ENCODE results near the gene GUCY1A1.

The GUCY1A1 gene

DNA sequence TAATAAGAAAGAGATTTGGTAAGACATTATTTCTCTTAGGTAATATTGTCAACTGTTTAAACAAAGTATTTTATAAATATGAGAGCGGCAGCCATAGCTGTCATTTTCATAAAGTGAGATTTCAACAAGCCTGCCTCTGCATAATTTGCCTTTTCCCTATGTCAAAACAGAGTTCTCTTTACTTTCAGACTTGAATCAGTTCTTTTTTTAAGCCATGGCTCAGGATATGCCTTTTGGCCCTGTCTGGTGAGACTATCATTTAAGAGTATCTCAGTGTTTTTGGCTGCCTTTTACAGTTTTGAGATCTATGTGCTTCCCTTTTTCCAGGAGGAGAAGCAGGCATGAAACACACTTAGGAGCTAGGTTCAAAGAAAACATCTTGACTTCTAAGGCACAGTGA is 7.5 kb upstream of the GUCY1A1 start:
- no peak for DNase-seq

DNA sequence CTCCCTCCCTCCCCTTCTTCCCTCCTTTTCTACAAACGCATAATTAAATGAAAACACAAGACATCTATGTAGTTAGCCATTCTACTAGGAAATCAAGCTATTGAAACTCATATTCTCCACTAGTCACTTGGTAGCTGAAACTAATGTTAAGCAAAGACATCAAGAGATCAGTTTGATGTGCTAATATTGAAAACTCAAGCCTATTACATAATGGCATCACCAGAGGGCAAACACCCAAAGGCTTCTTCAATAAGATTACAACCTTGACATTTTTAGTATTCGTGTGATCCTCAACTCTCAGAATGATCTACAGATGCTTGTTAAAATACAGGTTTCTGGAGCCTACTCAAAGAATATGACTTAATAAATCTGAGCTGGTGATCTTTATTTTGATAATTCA is 6.2 kb upstream of the GUCY1A1 start:
- DNase-seq: no peak

DNA sequence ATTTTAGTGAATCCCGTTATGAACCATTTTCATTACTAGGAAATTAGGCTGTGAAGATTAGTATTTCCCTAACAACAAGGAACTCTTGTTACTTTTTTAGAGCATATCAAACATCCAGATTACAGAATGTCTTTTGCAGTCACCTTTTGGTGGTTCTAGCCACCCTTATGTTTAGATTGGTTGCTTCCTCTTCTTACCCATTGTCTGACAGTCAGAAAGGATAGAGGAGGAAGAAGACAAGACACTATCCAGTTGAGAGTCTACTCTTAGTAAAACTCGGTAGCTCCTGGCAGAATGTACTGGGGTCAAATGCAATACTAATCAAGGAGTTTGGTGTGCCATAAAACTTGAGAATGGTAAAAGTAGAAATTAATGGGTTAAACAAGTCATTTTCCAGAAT is 1.6 kb upstream of the GUCY1A1 start:
- DNase-seq: no peak

DNA sequence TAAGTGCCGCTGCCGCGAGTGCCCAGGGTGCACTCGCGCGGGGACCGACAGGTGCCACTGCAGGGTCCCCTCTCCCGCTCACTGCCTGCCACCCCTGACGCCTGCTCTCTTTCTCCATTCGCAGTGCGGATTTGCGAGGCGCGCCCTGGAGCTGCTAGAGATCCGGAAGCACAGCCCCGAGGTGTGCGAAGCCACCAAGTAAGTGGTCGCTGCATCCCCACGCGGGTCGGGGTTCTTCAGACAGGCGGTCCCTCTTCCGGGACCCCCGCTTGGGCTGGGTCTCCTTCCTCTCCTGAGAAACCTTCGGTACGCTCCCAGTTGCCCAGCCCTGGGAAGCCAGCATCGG is 547 bp downstream of the GUCY1A1 start:
- peak; percentile 5 for DNase-seq

DNA sequence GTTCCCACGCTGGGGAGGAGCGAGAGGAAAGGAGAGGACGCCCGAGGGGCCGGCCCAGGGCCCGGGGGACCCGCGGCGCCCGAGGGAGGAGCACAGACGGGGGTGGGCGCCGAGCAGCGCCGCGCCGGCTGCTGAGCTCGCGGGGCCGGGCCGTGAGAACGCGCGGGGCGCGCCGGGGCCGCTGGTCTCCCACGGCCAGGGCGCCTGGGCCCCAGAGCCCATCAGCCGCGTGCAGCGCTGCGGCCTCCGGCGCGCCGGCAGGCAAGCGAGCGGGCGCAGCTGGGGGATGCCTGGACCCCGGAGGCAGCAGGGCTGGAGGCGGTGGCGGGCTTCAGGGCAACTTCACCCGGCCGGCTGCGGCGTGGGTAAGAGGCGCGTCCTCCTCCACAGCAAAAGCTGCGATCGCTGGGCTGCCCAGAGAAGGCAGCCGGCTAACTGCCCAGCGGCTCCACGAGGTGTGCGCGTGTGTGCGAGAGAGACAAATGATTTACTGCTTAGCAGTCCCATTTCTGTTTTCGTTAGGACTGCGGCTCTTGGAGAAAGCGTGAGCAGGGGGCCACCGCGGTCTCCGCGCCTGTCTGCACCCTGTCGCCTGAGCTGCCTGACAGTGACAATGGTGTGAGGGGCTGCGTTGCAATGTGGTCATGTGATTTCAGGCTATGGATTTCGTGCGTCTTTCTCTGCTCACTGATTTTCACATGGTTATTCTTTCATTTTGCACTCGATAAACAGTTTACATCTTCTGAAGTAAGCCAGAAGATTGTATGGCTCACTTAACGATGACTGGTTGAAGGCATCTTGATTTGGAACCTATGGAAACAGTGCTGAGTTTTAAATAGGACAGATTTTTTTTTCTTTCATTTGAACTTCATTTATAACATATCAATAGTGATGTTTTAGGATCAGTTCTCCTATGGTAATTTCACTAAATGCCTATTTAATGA is 1.2 kb downstream of the GUCY1A1 start:
- no peak for DNase-seq

DNA sequence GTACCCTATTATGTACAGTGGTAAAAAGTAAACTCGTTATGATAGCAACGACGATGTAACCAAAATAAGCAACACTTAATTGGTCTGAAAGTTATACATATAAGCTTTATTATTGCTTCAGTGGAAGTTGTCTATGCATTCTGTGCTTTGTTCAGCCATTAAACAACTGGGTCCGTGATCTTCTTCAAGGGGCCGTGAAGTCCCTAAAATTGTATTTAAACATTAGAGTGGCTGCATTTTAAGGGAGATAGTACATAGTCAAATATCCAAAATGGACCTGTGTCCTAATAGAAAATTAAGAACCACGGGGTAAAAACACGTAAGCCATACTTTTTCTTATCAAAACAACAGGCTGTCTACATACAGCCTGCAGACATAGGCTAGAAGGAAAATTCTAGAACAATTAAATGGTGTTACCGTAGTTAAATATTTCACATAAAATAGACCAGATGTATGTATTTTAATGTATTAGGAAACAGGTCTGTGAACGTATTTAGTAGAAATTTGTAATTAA is 2.1 kb downstream of the GUCY1A1 start:
- DNase-seq: no peak

DNA sequence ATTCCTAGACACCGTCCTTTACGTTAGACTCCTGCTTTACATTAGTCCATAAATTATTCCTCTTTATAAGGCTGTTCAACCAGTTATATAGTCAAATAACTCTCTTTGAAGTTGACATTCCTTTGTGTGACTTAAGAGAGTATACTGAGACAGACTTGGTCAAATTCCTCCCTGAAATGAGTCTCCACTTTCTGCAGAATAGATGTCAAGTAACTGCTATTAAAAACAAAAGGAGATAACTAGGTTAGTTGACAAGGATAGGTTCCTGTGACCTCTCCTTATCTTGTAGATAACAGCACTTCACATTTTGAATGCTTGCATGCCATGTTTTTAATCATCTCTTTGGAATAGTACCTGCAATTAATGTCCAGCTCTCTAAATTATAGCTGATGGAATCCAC is 5.7 kb downstream of the GUCY1A1 start:
- no peak for DNase-seq

DNA sequence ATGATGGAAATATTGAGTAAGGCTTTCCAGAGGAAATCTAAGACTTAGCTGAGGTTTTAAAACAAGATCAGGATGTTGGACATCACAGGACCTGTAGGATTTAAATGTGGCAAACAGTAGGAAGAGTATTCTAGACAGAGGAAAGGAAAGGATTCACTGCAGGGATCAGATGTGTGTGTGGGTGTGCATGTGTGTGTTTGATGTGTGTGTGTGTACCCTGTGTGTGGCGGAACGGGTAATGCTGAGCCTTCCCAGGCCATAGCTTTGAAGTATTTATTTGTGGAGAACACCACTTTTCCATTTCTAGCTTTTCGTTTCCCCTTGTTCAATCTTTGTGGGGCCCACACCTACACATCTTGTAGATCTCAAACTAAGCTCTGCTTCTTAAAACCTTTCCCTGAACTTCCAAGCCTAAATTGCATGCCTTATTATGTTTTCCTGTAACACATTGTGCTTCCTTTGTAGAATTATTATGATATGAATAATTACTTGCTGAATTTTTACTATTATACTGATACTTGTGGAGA is 6.9 kb downstream of the GUCY1A1 start:
- DNase-seq: no peak

DNA sequence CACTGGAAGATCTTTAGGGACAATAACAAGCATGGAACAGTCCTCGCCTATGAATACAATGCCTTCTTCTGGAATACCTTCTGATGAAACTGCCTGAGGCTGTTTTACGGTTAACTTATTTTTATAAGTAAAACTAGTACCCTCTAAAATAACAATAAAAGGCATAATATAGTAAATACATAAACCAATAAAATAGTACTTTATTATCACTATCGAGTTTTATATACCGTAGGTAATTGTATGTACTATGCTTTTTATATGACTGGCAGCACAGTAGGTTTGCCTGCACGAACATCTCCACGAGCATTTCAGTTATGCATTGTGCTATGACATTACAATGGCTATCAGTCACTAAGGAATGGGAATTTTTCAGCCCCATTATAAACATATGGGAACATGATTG is 8.0 kb downstream of the GUCY1A1 start:
- DNase-seq: no peak

DNA sequence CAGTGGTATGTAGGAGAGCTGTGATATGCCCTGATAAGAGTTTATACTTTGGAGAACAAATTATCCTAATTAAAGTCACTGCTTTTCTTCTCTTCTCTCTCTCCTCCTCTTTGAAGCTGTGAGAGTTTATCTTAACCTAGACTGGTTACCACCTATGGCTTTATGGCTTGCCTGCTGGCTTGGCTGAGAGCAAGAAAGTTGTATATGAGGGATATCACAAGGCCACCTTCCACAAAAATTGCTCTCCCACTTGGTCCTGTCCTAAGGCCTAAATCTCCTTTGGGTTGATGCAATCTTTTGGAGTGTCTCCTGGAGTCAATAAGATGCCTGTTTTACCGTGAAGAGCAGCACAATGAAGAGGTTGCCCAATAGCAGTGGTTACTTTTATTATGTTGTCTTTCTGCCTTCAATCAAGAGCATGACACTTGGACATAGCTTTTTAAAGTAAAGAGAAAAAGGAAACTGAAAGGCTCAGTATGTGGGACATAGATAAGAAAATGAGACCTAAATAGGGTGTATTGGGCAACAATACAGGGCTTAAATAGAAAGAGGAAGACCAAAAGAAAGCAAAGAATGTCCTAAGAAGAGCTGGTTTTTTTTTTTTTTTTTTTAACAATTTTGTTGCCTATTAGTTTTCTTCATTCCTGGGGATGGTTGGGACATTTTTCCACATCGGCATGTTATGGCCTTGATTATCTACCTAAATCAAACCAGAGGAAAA is 9.2 kb downstream of the GUCY1A1 start:
- DNase-seq: no peak

DNA sequence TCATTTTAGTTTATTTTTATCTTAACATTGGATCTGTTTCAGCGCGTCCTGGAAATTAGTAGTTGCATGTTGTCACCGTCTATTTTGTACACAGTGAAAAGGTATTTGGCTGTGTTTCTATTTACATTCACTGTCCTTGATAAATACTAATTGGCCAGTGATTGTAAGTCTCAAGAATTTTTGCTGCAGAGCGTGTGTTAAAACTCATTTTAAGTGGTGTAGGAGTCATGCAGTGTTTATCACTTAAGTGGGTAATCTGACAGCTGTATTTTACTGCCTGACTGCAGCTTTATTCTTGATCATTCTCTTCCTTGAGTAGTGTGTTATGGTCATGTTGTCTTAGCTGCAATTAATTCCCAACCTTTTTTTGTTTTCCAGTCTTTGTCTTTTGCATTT is 9.8 kb downstream of the GUCY1A1 start:
- DNase-seq: no peak

DNA sequence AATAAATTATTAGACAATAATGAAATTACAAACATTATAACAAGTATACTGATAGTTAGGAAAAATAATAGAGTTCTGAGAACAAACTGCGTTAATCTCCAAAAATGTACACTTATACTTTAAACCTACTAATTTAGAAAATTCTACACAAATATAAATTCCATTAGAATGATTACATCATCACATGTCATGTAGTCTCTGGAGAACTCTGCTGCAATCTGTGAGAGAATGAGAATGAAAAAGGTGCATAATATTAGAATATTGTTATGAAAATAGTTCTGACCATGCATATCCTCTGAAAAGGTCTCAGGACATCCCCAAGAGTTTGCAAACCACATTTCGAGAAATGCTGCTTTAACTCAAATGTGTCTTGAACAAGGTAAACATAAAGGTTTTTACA is 11.4 kb downstream of the GUCY1A1 start:
- DNase-seq: no peak

DNA sequence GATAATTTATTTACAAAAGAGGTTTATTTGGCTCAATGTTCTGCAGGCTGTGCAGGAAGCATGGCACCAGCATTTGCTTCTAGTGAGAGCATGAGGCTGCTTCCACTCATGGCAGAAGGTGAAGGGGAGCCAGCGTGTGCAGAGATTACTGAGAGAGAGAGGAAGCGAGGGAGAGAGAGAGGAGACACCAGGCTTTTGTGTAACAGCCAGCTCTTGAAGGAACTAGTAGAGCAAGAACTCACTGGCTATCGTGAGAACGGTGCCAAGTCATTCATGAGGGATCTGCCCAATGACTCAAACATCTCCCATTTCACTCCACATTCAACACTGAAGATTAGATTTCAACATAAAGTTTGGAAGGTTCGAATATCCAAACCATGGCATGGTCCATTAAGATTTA is 12.7 kb downstream of the GUCY1A1 start:
- DNase-seq: no peak

DNA sequence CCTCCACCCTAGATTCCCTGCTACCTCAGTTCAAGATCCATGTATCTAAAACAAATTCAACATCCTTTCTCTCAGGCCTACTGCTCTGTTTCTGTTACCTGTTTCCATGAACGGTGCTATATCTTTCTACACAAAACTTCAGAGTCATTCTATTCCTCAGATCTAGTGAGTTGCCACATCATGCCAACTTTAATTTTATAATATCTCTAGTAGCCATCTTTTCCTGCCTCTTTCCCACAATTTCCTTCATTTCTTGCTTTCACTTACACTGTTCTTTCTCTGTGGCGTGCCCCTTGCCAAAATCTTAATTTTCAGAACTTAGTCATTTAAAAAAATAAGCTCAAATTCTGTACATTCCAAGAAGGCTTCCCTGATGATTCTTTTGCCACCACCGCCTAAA is 15.2 kb downstream of the GUCY1A1 start:
- no peak for DNase-seq

DNA sequence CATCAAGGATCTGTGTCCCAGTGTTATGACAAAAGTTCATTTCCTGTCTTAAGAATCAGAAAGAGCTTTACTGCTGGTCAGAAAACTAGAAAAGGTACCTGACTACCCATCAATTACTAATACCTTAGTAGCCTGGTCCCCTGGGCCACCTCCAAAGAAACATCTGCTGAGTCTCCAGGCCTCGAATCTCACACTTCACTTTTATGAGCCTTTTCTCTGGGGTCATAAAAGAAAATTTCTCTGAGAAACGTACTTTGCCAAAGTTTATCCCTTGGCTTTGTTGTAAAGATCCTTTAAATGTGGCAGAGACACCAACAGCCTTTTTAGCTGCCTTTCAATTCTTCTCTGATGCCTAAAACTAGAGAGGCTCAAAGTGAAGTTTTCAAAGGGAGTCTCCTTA is 17.8 kb downstream of the GUCY1A1 start:
- DNase-seq: no peak

DNA sequence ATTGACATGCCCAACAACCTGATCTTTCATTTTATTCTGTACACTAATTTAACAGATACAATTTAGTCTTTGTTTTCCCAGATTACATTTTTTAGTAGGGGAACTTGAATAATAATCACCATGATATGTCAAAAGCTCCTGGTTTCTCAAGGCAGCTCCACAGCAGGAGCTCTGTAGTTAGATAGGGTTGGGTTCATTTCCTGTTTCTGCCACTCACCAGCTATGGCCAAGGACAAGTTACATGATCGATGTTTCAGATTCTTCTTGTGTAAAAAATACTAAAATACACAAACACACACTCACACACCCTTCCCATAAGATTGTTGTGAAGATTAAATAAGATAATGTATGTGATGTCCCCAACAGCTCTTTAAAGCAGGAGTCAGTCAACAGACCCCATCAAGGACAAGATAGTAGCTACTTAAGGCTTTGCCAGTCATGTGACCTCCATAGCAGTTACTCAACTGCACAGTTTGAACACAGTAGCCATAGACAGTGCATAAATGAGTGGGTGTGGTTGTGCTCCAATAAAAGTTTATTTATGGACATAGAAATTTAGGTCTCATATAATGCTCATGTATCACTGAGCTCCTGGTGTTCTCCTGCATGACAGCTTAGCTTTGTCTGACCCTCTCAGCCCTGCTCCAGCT is 18.4 kb downstream of the GUCY1A1 start:
- no peak for DNase-seq

DNA sequence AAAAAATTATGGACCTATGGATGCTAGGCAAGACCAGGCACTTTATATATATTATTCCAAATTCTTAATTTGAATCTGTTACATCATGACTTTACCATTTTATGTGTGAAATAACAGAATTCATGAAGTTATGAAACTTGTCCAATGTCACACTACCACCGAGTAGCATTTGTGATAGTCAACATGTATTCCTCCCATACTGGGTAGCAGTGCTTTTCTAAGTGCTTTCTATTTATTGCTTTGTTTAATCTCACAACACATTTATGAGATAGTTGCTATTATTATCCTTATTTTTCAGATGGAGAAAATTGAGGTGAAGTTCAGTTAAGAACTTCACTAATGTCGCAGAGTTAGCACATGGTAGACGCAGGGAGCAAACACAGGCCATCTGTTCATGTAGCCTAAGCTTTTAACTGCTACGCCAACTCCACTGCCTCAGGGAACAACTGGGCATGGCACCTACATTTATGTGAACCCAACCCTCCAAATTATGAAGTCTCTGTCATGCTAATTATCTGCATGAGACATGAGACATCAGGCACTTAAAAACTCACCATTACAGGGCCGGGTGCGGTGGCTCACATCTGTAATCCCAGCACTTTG is 20.8 kb downstream of the GUCY1A1 start:
- DNase-seq: no peak

DNA sequence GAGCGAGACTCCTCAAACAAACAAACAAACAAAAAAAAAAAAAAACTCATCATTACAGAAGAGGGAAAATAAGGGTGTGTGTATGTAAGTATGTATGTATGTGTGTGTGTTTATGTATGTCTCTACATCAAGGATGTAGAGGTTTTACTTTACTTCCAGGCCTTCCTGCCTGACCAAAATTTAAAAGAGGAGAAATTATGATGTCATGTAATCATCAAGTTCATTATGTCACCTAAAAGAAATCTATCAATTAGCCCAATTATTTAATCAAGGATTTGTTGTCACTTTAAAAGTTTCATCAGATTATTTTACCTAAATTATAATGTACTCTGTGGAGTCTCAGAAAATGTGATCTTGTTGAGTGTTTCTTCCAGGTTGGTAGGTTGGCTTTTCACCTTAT is 21.6 kb downstream of the GUCY1A1 start:
- no peak for DNase-seq

DNA sequence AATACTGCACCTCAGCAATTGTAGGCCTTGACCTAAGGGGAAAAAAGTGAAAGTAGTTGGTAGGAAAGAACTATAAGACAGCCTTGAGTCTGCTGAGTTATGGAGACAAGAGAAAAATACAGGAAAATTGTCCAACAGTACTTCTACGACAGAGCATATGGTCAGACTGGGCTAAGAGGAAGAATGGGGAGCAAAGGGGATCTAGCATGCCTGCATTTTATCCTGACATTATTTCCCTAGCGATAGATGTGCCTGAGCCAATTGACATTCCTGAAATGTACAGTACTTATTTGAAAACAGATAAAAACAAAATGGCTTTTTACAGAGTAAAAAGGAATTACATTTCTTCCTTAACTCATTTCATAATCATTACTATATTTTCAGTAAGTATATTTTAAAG is 22.2 kb downstream of the GUCY1A1 start:
- DNase-seq: no peak

DNA sequence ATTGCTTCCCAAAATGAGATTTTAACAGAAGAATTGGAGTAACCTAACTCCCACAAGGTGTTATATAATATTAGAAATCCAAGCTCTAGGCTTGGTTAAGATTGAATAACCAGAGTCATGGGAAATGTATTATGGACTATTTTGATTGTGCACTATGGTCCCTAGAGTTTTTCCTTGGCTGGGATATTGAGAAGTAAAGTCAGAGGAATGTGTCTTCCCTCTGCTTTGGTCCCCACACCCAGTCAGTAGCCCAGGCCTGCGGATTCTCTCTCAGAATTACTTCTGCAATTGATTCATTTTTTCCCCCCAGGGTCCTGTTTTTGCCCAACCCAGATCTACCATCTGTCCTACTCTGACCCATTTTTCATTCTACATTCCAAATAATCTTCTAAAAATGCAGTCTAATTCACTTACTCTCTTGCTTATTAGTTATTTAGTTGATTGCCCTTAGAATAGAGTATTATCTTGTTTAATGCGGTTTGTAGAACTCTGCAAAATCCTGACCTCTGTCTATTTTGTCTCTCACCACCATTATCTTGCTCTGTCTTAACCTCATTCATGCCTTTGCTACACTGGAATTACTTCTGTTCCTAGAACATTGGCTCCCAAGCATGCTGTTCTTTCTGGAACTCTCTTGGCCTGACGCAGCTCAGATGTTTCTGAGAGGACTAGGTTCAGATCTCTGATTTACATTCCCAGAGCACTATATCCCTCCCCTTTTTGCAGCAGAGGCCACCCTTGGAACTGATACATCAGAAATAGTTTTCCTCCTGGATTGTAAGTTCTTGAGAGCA is 23.6 kb downstream of the GUCY1A1 start:
- DNase-seq: no peak

DNA sequence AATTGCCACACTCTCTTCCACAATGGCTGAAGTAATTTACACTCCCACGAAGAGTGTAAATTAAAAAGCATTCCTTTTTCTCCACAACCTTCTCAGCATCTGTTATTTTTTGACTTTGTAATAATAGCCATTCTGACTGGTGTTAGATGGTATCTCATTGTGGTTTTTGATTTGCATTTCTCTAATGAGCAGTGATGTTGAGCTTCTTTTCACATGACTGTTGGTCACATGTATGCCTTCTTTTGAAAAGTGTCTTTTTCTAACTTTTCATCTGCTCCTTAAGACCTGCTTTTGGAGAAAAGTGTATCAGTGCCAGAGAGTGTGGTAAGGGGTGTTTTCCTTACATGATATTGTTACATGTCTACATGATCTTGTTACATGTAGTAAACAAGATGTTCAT is 25.7 kb downstream of the GUCY1A1 start:
- DNase-seq: no peak

DNA sequence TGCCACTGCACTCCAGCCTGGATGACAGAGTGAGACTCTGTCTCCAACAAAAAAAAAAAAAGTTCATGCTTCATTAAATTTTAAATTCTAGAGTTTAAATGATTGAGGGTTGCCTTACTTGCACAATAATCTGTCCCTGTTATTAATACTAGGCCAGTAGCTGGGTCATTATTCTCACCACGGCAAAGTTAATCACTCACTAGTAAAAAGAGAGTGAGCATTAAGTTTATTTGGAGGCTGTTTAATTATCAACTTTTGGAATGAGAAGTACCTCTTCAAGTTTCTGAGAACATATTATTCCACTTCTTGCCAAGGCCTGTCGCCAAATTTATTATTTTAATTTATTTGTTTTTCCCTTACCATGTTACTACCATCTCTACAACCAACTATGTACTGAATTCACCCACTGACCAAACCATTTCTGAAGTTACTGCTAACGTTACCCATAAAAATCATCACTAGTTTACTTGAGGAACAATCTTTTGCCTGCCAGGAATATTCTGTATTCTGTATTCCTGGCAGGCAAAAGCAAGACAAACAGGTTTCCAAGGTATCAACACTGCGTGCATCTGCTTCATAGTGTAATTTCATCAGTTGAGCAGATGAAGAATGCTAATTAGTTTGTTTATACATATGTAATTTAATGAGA is 26.5 kb downstream of the GUCY1A1 start:
- no peak for DNase-seq

Measured in stimulated activated CD4-positive, alpha-beta T cell treated with anti-CD3 and anti-CD28 coated beads, Interleukin-4, amount 100 ng/mL, for 1 hour (primary cell).